ENCODE data around the gene PLEKHM3.

DNA sequence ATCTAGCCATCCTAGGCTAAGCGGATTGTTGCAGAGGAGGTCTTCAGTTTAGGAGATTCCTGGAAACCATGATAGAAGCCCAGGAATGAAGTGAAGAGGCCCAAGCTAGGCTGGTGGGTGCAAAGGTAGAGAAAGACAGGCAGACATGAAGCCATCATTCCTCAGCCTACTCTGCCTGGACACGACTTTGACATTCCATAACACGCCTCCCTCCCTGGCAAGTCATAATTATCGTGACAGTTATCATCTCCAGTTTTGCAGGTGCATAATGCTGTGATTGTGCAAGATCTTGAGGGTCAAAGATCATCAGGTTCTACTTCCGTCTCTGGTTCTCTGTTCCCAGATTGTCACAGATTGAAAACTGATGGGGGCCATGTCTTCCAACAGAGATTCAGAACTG, 240.4 kb downstream of the PLEKHM3 start:
- no peak for TF ChIP-seq FOSL2 (IDR thresholded peaks at IDR 0.05)
- TF ChIP-seq FOSL2 (CRISPR knock-in tag; IDR thresholded peaks at IDR 0.05) = no peak
- TF ChIP-seq, protein P1, sequence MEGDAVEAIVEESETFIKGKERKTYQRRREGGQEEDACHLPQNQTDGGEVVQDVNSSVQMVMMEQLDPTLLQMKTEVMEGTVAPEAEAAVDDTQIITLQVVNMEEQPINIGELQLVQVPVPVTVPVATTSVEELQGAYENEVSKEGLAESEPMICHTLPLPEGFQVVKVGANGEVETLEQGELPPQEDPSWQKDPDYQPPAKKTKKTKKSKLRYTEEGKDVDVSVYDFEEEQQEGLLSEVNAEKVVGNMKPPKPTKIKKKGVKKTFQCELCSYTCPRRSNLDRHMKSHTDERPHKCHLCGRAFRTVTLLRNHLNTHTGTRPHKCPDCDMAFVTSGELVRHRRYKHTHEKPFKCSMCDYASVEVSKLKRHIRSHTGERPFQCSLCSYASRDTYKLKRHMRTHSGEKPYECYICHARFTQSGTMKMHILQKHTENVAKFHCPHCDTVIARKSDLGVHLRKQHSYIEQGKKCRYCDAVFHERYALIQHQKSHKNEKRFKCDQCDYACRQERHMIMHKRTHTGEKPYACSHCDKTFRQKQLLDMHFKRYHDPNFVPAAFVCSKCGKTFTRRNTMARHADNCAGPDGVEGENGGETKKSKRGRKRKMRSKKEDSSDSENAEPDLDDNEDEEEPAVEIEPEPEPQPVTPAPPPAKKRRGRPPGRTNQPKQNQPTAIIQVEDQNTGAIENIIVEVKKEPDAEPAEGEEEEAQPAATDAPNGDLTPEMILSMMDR (IDR thresholded peaks at IDR 0.05) = no peak
- TF ChIP-seq KDM1A (IDR thresholded peaks at IDR 0.05; ENCODE audit: low read depth) = no peak
- TF ChIP-seq NFE2L2 (conservative IDR thresholded peaks at IDR 0.05; ENCODE audit: low read length) = no peak
- no peak for TF ChIP-seq NR3C1 (IDR thresholded peaks at IDR 0.05)
- no peak for TF ChIP-seq JUNB (IDR thresholded peaks at IDR 0.05)
- no peak for TF ChIP-seq BHLHE40 (IDR thresholded peaks at IDR 0.05; ENCODE audit: low read depth, low read length)
- TF ChIP-seq CBX2 (IDR thresholded peaks at IDR 0.05; ENCODE audit: borderline replicate concordance, low read depth) = no peak
- no peak for TF ChIP-seq SMC3 (IDR thresholded peaks at IDR 0.05)

Measured in A549 (cell line).